GM19239 (cell line): Measurements from ENCODE around the gene EQTN.
A peak's percentile ranks its signal among the peaks of the same experiment; 100 is the strongest.

Source experiments
- DNase-seq: peaks from one replicate; pipeline ENCODE4 v3.0.0; 2011; ENCODE audit warnings: low spot score; ENCODE audit not compliant: insufficient read length
- FAIRE-seq: peaks from 2 replicates; lab custom pipeline; 2011; peaks lifted over from hg19 to GRCh38; lab: Jason Lieb, UNC

EQTN gene

GRCh38 chr9:27297050-27297449 is at the start of gene EQTN:
Gene EQTN, minus strand, starts transcription at chr9:27297150. Its CDS starts 95 bp downstream, at chr9:27297055.
- no peak for DNase-seq
- FAIRE-seq = no peak

DNA sequence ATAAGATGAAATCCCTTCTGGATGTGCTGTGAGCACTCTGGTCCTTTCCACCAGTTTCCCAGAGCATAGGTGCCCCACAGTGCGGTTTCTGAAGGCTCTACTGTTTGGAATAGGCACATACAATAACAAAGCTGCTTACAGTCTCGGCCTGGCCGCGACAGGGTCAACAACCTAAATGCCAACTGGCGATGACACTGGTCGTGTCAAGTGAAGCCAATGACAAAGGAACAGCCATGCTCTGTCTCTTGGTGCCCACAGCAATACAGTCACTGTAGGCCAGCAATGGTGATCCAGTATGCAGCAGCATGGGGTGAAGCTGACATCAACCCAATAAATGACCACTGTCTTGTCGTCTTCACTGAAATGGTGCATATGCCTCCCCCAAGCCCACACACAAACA is 47.8 kb upstream of the EQTN start:
- DNase-seq = no peak
- FAIRE-seq = no peak

GRCh38 chr9:27341545-27342294 is 44.8 kb upstream of the EQTN start:
- no peak for DNase-seq
- FAIRE-seq = no peak

DNA sequence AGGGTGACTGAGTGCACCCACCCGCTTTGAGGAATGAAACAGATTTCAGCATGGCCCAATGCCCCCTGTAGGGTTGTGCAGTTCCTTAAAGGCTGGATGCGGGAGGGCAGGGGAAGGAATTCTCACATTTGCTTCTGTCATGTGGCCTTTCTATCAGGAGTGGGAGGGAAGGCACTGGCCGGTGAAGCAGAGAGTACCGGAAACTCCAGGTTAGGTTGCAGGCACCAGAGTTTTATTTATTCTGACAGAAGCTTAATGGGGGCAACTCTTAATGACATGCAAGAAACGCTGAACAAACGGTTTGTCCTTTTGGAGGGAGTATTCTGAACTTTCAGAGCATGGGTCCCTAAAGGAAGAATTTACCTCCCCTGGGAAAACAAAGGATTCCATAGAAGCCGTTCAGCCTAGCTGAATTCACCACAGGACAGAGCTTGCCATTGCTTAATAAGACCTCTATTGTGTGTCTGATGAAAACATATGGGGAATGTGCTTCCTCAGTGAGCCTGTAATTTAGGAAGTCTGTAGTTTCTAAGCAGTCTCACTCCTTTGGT is 44.1 kb upstream of the EQTN start:
- no peak for FAIRE-seq
- no peak for DNase-seq

DNA sequence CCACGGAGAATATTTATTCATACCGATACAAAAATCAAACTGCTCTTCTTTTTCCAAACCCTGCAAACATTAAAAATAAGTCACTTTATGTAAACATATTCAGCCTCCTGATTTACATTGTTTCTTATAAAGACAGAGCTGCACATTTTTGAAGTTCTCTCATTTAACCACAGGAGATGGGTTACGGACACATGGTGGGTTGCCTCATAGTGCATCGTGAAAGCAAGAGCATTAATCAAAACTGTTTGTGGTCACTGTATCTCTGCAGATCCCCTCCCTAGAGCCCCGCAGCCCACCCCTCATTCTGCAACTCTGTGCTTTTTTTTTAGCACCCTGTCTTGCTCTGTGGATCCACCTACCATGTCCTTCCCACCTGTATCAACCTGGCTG is 43.3 kb upstream of the EQTN start:
- FAIRE-seq (no peak), DNase-seq (no peak)

DNA sequence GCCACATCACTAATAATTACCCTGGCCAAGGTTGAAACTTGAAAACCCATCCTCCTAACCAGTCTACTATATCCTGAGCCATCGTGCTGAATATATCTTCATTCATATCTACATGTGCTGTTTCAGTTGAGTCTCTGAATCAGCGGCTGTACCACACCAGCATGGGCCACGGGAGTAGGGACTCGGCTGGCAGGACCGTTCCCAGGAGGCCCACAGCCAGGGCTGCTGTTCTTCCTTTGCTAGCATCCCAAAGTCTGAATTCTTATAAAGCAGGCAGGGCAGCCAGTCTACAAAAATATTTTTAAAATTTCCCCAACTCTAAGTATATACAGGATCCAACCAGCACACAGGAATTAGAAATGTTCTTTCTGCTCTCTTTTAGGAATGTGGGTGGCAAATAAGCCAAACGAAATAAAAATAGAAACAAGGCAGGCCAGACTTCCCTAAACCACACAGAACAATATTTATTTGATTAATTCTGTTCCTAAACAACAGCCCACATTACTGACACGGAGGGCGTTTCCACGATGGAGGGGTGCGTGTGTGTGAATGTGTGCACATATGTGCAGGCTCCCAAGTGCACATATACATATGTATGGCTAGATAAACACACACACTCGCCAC is 42.8 kb upstream of the EQTN start:
- FAIRE-seq = no peak
- no peak for DNase-seq

DNA sequence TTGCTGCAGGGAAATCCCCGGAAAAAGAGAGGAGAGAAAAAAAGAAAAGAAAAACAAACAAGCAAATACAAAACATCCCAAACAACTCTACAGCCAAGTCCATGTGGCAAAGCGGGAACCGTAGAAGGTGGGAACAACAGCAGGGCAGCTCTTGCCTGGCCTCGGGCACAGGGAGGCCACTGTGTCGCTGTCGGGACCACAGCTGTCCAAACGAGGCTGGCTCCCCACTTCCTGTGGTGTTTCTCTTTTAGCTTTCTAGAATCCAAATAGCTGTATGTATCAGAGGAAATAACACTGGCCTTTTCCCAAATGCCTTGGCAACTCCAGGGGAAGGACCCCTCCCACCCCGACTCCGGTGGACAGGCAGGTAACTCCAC is 41.6 kb upstream of the EQTN start:
- DNase-seq (no peak), FAIRE-seq (no peak)

DNA sequence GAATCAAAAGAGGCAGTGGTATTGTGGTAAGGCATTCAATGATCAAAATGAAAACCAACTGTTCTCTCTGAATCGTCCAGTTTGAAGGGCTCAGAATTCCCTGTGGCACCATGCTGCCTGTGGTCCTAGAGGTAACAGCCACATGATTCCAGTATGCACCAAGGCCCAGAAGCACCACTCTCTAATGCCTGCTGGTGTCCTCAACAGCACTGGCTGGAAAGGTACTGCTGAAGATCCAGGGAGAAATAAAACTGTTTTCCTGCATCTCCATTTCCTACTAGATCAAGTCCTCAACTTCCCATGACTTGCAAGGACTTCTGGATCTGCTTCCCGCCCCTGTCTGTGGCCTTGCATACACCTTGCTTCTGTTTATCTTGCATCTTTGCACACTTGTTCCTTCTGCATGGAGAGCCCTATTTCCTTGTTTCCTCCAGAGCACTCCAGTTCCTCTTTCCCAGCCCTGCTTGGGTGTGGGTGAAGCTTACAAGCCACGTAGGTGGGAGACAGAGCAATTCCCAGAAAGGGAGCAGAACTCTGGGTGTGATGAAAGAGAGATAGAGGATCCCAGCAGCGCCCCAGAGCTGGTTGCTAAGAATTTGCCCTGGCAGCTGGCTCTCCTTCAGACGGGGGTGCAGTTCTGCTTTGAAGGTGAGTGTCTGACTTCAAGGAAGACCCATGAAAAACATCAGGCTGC is 41.0 kb upstream of the EQTN start:
- DNase-seq (no peak), FAIRE-seq (no peak)

GRCh38 chr9:27337236-27337635 is 40.3 kb upstream of the EQTN start:
- FAIRE-seq (no peak), DNase-seq (no peak)

GRCh38 chr9:27336829-27337228 is 39.9 kb upstream of the EQTN start:
- FAIRE-seq (no peak), DNase-seq (no peak)

DNA sequence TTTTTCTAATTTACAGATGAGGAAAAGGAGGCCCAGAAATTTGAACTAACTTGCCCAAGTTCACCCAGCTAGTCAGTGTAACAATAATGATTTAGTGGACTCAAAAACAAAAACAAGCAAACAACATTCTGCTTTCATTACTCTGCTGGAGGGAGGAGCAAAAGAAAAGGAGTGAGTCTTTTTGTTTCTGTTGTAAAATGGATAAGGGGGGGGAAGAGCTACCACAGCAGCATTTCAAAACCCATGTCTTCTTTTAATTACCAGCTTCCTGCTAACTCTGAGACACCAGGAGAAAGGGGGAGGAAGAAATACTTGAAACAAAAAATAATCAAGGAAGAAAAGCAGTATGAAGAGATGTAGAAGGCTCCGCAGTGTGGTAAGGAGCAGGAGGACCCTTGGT is 39.2 kb upstream of the EQTN start:
- FAIRE-seq (no peak), DNase-seq (no peak)

DNA sequence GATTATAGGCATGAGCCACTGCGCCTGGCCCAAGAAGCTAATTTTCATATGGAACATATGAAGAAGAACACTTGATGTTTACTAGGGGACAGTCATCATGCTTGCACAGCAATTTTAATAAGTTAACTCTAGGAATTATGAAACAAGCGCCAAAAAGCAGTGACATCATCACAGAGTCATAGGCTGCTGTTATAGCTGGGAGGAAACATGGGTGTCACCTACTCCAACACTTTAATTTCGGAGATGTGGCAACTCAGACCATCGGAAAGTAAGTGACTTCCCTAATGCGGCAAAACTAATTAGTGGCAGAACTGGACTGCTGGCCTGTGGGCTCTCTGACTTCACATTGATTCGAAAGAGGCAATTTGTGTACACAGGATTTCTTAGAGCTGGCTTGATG is 38.1 kb upstream of the EQTN start:
- FAIRE-seq (no peak), DNase-seq (no peak)

GRCh38 chr9:27333241-27334052 is 36.5 kb upstream of the EQTN start:
- FAIRE-seq = peak; percentile 100

DNA sequence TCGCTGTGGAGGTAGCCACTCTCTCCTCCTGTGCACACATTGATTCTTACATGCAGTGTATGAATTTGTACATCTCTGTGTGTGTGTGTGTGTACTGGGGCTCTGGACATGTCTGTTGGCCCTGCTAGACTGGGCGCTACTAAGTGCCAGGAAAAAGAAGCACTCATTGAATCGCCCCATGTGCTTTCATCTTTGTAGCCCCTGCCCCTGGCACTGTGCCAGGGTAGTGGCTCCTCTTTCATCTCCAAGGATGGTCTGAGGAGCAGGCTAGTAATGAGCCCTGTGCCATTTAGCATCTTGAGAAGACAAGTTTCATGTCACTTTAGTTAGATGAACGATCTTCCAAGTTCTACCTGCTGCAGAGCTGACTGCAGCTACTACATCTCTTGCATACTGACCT is 34.4 kb upstream of the EQTN start:
- FAIRE-seq = no peak
- DNase-seq = no peak

More at GRCh38 chr9:27333241-27334052, 36.5 kb upstream of the EQTN start:
- DNase-seq = peak; percentile 64

DNA sequence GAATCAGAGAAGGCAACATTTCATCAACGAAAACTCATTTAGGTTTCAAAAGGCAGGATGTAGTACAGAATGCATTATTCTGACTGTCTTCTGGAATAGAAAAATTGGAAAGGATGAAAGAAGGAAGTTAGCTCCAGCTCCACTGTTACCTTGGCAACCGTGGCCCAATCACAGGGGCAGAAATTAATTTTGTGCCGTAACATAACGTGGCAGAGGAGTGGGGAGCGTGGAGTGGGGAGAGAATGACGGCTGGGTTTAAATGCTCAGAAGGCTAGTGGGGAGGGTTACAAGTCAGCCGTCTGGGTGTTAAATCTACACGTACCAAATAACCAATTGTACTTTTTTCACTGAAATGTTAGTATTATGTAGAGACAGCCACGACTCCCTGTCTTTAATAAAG is 32.3 kb upstream of the EQTN start:
- FAIRE-seq (no peak), DNase-seq (no peak)

- FAIRE-seq = no peak
- DNase-seq = no peak
Observed at GRCh38 chr9:27328483-27328882, 31.5 kb upstream of the EQTN start.

DNA sequence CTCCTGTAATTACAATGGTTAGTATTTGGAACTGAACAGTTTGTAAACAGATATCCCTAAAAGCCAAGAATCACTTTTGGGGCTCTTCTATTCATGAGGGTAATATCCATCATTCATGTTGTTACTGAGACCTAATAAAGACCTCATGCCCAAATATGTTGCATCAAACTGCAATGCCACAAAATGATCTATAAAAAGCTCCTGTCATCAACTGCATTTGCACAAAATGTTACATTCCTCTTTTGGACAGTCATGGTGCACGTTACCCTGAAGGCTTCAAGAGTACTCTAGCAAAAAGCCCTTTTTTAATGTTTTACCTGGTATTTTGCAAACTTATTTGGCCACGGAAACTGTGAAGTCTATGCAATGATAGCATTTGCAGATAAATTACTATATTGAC is 14.2 kb upstream of the EQTN start:
- no peak for DNase-seq
- FAIRE-seq = no peak

DNA sequence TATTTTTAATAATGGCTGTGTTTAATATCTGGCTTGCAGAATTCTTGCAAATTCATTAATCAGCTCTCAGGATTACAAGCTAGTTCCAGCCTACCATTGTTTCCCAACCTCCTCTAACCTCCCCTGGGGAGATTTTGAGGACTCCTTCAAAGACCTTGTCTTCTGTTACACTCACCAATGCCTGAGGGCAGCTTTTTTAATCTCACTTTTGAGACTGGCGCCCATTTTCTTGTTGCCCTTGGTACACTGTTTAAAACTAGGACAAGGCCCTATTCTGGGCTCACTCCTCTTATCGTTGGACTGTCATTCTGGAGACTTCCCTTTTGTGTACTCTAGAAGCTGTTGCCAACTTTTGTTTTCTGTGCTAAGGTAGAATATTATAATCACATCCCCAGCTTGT is 13.6 kb upstream of the EQTN start:
- FAIRE-seq (no peak), DNase-seq (no peak)

DNA sequence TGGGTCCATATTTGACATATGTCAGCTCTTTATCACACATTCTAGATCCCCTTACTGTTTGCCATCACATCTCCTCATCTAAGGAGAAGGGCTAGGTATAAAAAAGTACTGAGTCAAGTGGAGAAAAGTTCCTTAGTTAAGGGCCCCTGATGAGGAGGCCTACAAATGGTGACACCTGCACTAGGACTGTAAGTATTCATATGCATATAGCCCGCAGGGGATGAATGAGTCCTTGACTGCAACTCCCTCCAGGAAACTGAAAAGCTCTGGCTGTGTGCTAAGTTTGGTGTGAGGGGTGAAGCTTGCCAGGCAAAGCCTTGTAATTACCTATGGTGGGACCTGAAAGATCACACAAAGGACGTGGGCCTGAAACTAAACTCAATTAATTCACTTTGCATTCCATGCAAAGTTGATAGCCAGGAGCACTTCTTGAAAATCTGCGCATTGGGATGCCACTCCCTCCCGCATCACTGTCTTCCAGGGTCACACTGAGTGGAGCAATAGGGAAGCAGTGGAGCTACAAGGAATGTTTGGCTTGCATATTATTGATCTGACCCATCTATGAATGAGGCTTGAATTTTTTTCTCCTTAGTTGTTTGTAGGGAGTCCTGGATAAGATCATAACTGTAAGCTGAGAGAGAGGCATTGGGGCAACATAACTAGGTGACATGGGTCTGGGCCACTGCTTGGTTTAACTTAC is 11.9 kb upstream of the EQTN start:
- FAIRE-seq (no peak), DNase-seq (no peak)

DNA sequence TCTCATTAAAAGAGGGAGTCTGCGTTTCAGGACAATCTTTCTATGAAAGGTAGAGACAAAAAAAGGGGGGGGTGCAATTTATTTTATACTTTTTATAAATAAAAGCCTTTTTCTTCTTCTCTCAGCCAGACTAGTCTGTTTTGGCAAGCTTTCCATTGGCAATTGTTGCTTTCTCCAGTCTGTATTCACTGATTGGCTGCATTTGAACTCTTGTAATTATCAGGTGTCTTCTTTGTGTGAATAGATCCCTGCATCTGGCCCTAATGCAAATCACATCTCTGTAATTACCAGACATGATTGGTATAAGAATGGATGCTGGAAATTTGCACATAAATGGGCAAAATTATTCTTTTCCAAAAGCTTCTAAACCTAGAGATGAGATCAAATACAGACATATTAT is 7.6 kb upstream of the EQTN start:
- no peak for FAIRE-seq
- DNase-seq = no peak
